RCC 7860 (cell line): Measurements from ENCODE around the gene YRDC.

Source experiments
- DNase-seq: peaks from one replicate; pipeline ENCODE4 v3.0.0-alpha.2; 2015; ENCODE audit warnings: low spot score
- FAIRE-seq: peaks from 2 replicates; lab custom pipeline; 2012; peaks lifted over from hg19 to GRCh38; lab: Jason Lieb, UNC

YRDC gene

GRCh38 chr1:37822906-37823815 is 15.2 kb upstream of the YRDC start:
- FAIRE-seq (no peak), DNase-seq (peak; percentile 17)

- DNase-seq (no peak), FAIRE-seq (no peak)
Measured at GRCh38 chr1:37821481-37821880, 13.5 kb upstream of the YRDC start.

DNA sequence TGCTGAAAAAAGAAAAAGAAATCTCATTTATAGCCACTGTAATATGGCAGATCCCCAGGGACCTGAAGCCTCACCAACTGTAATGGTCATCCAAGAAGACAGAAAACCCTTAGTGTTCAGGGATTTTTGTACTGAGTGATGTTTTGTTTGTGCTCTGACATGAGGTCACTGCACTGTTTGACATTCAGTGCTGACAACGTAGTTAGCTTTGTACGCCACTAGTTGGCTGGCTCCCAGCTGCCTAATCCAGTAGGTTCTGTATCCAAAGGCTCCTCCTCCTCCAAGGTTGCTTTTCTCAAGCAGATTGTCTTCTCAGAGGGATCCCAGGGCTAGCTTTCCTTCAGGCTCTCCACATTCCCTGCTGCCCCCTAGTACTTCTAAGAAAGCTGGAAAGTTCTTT is 9.5 kb upstream of the YRDC start:
- no peak for FAIRE-seq

DNA sequence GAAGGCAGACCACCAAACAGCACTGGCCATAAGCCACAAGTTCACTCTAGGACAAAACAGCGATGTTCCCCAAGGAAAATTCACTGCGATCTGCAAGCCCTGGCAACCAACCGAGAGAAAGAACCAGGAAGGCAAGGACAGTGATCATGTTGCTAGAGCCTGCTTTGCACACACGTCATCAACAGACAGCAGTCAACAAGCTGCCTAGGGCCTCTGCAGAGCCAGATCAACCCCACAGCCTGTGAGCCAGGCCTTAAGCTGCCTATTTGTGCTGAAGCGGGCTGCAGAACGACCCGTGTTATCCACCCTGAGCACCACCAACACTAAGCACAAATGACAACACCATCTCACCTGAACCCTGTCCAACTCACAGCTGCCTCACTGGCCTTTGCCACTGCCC is 6.2 kb upstream of the YRDC start:
- DNase-seq (no peak), FAIRE-seq (no peak)

More for the DNA sequence above, 9.5 kb upstream of the YRDC start:
- DNase-seq: no peak

DNA sequence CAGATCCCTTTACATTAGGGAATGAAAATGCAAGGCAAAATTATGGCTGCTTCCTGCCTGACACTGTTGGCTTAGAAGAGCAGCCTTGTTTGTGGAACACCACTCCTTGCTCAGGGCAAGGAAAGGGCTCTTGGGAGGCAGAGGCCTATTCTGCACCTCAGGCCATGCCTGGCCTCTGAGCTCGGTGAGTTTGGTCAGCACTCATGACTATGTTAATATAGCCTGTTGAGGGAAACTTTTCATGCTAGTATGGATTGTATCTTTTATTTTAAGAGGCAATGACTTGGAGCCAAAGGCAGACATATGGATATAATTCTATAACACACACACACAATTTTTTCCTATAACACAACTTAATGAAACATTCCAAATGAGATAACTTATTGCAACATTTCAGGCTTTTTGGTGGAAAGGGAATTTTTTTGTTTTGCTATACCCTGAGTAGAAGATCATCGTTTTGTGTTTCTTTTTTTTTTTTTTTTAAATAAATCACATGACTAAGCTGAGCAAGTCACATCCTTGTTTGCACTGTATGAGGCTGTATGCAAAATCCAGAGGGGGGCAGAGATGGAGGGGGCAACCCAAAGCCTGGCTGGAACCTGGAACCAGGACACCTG is 5.6 kb upstream of the YRDC start:
- no peak for DNase-seq
- FAIRE-seq: no peak

DNA sequence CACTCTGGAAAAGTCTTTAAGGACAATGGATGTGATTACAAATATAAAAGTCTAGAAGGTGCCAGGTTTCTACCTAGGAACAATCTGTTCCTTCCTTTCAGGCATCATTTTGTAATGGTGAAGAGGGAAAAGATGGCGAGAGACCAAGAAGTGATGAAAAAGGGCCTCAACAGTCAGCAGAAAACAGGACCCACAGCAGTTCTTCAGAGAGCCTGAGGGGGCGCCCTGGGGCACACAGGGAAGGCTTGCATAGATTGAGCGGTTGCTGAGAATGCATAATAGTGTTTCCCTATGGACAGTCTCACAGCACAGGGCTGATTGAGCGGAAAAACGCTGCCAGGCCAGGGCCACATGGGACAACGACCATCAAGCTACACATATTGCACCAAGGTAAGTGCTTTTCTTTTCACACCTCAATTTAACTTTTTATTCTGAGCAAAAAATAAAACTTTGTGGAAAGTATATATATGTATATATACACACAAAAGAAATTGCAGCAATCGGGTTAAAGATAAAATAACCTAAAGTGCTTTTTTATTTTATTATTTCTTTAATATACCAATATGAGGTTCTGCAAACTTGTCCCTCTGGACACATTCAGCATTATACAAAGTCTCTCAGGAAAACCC is 3.1 kb upstream of the YRDC start:
- DNase-seq (peak; percentile 58), FAIRE-seq (peak; percentile 45)

- FAIRE-seq (no peak), DNase-seq (no peak)
Measured at GRCh38 chr1:37809942-37810341, 1.9 kb upstream of the YRDC start.

GRCh38 chr1:37808369-37809319 is 636 bp upstream of the YRDC start:
- FAIRE-seq: no peak

GRCh38 chr1:37807220-37807554 is 821 bp downstream of the YRDC start:
- FAIRE-seq (no peak), DNase-seq (no peak)

More at GRCh38 chr1:37808369-37809319, 636 bp upstream of the YRDC start:
- peak; percentile 56 for DNase-seq

DNA sequence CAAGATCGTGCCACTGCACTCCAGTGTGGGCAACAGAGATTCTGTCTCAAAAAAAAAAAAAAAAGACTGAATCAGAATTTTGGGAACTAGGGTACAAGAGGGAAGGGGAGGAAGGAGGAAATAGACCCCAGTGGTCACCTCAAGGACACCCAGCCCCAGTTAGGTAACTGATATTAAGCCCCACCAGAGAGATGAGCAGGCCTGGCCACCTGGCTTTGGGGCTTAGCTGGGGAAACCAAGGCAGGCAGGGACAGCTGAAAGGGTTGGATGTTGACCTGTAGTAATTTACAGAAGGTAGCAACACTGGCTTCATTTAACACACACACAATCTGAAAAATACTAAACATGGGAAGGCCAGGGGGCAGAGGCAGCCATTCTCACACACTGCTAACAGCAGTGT is 5.6 kb downstream of the YRDC start:
- DNase-seq (no peak), FAIRE-seq (no peak)

DNA sequence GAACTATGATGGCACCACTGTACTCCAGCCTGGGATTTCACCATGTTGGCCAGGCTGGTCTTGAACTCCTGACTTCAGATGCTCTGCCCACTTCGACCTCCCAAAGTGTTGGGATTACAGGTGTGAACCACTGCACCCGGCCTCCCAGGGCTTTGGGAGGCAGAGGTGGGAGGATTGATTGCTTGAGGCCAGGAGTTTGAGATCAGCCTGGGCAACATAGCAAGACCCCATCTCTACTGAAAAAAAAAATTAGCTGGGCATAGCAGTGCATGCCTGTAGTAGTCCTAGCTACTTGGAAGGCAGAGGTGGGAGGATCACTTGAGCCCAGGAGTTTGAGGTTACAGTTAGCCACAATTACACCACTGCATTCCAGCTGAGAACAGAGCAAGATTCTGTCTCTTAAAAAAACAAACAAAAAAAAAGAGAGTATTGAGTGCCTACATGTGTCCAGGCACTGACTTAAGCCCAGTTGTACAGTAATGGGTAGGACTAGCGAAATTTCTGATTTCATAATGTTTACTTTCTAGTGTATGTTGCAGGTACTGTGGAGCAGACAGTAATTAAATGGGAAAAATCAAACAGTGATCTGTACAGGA is 10.2 kb downstream of the YRDC start:
- FAIRE-seq (no peak), DNase-seq (no peak)

DNA sequence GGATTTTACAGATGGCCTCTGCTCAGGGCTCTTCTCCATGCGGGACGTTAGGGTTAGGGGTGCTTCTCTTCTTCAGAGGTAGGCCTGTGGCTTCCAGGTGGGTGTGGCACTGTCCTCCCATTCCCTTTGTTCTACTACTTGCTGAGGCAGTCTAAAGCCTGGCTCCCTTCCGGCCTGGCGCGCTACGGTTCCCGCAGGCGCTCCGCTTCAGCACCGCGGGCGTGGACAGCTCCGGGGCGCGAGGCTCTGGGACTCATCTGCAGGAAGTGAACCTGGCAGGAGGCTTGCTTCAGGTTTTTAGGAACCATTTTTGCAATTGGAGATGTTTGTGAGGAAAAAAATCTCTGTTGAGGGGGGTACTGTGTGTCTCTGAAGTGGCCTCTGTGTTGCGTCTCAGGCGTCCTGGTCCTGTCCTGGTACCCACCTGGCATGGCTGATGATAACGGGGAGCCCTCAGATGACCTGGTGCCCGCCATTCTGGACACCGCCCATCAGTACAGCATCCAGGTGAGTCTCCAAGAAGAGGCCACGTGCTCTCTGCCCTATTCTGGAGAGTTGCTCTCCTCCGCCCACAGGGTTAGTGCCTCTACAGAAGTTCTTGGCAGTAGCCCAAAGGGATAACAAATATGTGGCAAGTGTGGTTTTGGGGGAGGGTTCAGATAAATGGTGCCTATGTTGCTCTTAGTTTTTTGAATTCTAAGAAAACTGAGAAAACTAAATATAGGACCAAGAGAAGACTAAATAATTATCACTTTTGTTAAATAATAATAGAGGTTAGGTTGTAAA is 12.5 kb downstream of the YRDC start:
- no peak for FAIRE-seq

DNA sequence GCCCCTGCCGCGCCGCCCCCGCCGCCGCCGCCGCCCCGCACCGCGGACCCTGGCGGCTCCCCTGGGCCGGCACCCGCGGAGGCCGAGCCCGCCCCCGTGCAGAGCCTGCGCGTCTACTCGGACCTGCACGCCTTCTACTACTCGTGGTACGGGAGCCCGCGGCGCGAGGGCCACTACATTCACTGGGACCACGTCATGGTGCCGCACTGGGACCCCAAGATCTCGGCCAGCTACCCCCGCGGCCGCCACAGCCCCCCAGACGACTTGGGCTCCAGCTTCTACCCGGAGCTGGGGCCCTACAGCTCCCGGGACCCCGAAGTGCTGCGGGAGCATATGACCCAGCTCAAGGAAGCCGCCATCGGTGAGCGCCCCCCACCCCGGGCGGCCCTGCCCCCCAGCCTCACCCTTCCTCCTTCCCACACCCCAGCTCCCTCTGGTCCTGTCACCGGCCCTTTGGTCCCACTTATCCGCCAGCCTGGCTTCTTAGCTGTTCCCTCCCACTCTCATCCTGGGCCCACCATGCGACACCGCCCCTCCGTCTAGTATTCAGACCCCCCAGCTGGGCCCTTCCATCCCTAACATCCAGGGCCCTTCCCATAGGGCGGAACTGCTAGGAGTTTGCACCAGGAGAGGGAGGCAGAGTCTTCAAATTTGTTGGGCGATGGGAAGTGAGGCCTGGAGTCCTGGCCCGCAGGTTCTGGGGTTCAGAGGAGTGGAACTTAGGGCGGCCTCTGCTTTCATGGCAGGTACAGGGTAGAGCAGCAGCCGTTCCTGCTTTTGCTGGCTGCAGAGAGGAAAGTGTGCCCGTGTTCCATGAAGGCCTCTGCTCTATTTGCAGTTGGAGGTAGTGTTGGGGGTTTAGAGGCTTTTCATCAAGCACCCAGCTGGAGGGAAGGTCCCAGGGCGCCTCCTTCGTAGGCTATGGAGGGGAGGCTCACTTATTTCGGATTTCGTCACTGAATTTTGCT is 13.4 kb downstream of the YRDC start:
- DNase-seq (no peak), FAIRE-seq (no peak)

More for the DNA sequence above, 12.5 kb downstream of the YRDC start:
- DNase-seq: no peak

- peak; percentile 13 for DNase-seq
- no peak for FAIRE-seq
Measured at GRCh38 chr1:37793773-37794371, 14.1 kb downstream of the YRDC start, which contains the start of gene MANEAL. Gene MANEAL (plus strand): TSS chr1:37793847. CDS start chr1:37794183, 336 bp downstream.

GRCh38 chr1:37792943-37793686 is 14.9 kb downstream of the YRDC start:
- no peak for FAIRE-seq

DNA sequence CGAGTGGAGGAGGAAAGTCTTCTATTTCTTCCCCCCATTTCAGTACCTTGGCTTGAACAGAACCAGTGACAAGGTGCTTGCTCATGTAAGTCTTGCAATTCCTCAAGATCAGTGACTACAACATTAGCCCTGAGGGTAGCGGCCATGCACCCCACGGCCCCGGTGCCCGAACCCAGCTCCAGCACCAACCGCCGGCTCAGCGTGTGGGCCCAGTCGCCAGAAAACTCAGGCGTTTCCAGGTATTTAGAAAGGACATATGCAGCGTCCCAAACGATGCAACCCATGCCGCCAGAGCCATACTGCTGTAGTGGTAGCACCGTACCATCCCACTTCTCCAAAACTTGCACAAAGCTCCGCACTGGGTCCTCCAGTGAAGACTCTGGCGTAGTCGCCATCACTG is 25.5 kb downstream of the YRDC start:
- no peak for FAIRE-seq

More at GRCh38 chr1:37792943-37793686, 14.9 kb downstream of the YRDC start:
- no peak for DNase-seq

GRCh38 chr1:37778654-37779053 is 29.4 kb downstream of the YRDC start:
- DNase-seq: no peak
- no peak for FAIRE-seq

More for the DNA sequence above, 25.5 kb downstream of the YRDC start:
- no peak for DNase-seq
